Caki2 (cell line): ENCODE data around the gene CMPK1. TPM values are rescaled to one million over a fixed set of nuclear protein-coding genes. Genes with fewer than 3 reads are reported as not detected.
"Not testable (repeated sequence)": the region's sequence is repeated elsewhere in the genome, so short reads cannot be mapped to it uniquely, and the experiment has no call there.

ENCODE experiments used
- DNase-seq: peaks from one replicate; pipeline ENCODE4 v3.0.0-alpha.2; 2015; ENCODE audit warnings: low read depth
- in situ Hi-C: cut with HindIII; loops from 2 replicates; pipeline ENCODE4 v1.10.0; 2016; ENCODE audit warnings: low sequenced_read_pairs, low pct_unique_long_range_greater_than_20kb, mixed read lengths
- total RNA-seq: library from RNA; depleted of rRNA; stranded (reverse); fragments of >200 nt; shearing (Covaris generic); gene quantifications from 2 replicates; pipeline ENCODE4 v1.2.3, GENCODE V29; 2014; ENCODE audit warnings: low replicate concordance; rRNA removed

The CMPK1 gene
- 96.6 and 107 TPM in 2 replicates for total RNA-seq

GRCh38 chr1:47333578-47333921 is at the start of gene CMPK1:
Gene CMPK1, plus strand, starts transcription at chr1:47333790. Its CDS starts 156 bp downstream, at chr1:47333946.
- DNase-seq, result peak; percentile 86
- in situ Hi-C loops, result no loop called here

- in situ Hi-C loops, DNase-seq: not testable (repeated sequence)
Measured at GRCh38 chr1:47288116-47288515, 45.5 kb upstream of the CMPK1 start.

GRCh38 chr1:47294863-47295262 is 38.7 kb upstream of the CMPK1 start:
- in situ Hi-C loops, DNase-seq: not testable (repeated sequence)

- DNase-seq, result no peak
- in situ Hi-C loops, result no loop called here
Measured at GRCh38 chr1:47295579-47295978, 38.0 kb upstream of the CMPK1 start.

GRCh38 chr1:47298025-47298699 is 35.4 kb upstream of the CMPK1 start:
- in situ Hi-C loops, result no loop called here
- no peak for DNase-seq

- in situ Hi-C loops, result no loop called here
- no peak for DNase-seq
Measured at GRCh38 chr1:47302472-47302871, 31.1 kb upstream of the CMPK1 start.

GRCh38 chr1:47309427-47309826 is 24.2 kb upstream of the CMPK1 start:
- no peak for DNase-seq
- in situ Hi-C loops, result no loop called here

- in situ Hi-C loops, result no loop called here
- DNase-seq, result peak; percentile 99
Measured at GRCh38 chr1:47313915-47314664, 19.5 kb upstream of the CMPK1 start, which contains the start of gene STIL. Gene STIL, minus strand, starts transcription at chr1:47314147. Its CDS starts 3,828 bp downstream, at chr1:47310319.

GRCh38 chr1:47317841-47318240 is 15.7 kb upstream of the CMPK1 start:
- in situ Hi-C loops, result no loop called here
- no peak for DNase-seq

- DNase-seq, in situ Hi-C loops: not testable (repeated sequence)
Measured at GRCh38 chr1:47319968-47320367, 13.6 kb upstream of the CMPK1 start.

GRCh38 chr1:47323599-47324031 is 10.0 kb upstream of the CMPK1 start:
- peak; percentile 48 for DNase-seq
- in situ Hi-C loops, result no loop called here

- in situ Hi-C loops, result no loop called here
- no peak for DNase-seq
Measured at GRCh38 chr1:47324682-47325081, 8.9 kb upstream of the CMPK1 start.

GRCh38 chr1:47325528-47325927 is 8.1 kb upstream of the CMPK1 start:
- in situ Hi-C loops, result no loop called here
- DNase-seq, result peak; percentile 64

- DNase-seq, result no peak
- in situ Hi-C loops, result no loop called here
Measured at GRCh38 chr1:47326271-47326670, 7.3 kb upstream of the CMPK1 start.

- DNase-seq, result no peak
- in situ Hi-C loops, result no loop called here
Measured at GRCh38 chr1:47328992-47329391, 4.6 kb upstream of the CMPK1 start.

GRCh38 chr1:47330212-47330611 is 3.4 kb upstream of the CMPK1 start:
- DNase-seq, result no peak
- in situ Hi-C loops, result no loop called here

- no peak for DNase-seq
- in situ Hi-C loops, result no loop called here
Measured at GRCh38 chr1:47331875-47332274, 1.7 kb upstream of the CMPK1 start.

- in situ Hi-C loops, result no loop called here
- no peak for DNase-seq
Measured at GRCh38 chr1:47332779-47333577, 612 bp upstream of the CMPK1 start.
